UCSD-AML1 (cell line): ENCODE measurements around the gene SIGLEC11.

ENCODE experiments used
- DNase-seq: peaks from one replicate; lab custom pipeline; 2025; ENCODE audit not compliant: unreplicated experiment; lab: John Stamatoyannopoulos, UW

Gene SIGLEC11

DNA sequence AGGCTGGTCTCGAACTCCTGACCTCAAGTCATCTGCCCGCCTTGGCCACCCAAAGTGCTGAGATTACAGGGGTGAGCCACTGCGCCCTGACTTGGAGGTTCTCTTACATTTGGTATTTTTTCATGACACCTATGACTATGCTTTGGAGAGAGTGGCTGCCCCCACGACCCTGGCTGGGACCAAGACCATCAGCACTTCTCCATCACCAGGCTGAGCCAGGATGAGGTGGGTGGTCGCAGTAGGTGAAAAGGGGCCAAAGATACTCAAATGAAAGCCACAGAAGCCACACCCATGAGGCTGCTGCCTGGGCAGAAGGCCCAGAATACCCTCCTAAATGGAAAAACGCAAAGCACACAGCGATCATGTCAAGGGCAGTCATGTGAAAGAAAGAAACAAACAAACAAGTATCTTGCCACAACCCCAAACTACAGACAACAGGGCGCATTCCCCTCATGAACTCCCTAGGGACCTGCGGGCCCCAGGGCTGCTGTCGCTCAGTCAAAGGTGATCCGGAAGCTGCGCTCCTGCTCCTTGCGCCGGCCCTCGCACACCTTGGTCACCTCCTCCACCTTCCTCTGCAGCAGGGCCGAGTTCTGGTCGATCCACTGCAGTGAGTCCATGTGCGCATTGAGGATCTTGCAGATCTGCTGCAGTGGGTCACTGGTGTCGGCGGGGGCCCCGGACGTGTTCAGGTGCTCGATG, 53.1 kb downstream of the SIGLEC11 start:
- DNase-seq: no peak

DNA sequence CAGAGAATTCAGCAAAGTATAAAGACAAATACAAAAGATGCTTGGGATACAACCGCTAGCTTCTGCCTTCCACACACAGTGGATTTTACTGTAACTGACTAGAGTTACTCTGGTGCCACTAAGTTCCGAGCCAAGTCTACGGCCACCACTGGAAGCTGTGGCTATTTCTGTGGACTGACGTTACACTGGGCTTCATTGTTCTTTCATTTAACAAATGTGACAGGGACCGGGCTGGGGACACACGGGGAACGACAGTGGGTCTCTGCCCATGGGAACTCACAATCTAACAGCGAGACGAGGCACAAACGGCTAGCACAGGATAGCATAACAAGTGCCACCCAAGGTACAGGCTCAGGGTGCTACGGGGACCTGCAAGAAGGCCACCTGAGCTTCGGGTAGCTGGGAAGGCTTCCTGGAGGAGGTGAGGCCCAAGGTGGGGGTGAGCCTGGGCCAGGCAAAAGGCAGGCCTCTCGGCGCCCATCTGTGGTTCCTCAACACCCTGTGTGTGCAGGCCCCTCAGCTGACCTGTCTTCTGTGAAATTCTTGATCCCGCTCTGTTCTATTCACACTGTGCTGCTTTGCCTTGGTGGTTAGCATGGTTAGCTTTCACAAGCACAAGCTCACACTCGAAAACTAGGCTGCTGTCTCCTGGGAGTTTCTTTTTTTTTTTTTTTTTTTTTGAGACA, 54.0 kb downstream of the SIGLEC11 start:
- no peak for DNase-seq

DNA sequence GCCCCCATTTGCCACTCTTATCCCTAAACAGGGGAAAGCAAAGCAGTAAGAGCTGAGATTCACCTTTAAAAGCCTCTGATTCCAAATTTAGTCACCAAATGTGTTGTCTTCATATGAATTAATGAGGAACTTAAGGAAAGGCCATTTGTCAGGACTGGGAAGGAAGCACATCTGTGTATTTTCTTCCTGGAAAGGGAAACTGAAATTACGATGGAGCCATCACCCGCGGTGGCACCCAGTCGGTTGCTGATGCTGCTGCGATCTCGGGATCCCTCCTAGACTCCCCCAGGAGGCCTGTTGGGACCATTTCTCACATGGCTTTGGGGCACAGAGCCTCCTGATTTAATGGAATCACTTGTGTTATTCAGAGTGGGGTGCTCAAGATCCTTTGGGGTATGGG, 56.8 kb downstream of the SIGLEC11 start:
- DNase-seq: no peak
